Skeletal muscle satellite cell (primary cell): ENCODE measurements around the gene PSME3.
"Not testable (repeated sequence)": the region's sequence is repeated elsewhere in the genome, so short reads cannot be mapped to it uniquely, and the experiment has no call there.

Experiments used
- H3K27me3 ChIP-seq: 2 replicates; pipeline ENCODE4 v1.7.0; 2013; ENCODE audit warnings: low read length; ENCODE audit not compliant: control insufficient read depth, insufficient read depth
- H3K36me3 ChIP-seq: 2 replicates; pipeline ENCODE4 v1.7.0; 2013; ENCODE audit warnings: mild to moderate bottlenecking, control low read depth, low read length; ENCODE audit not compliant: insufficient read depth
- H3K4me1 ChIP-seq: 2 replicates; pipeline ENCODE4 v1.7.0; 2013; ENCODE audit warnings: low read length; ENCODE audit not compliant: control insufficient read depth, insufficient read depth
- H3K4me2 ChIP-seq: 2 replicates; pipeline ENCODE4 v1.7.0; 2013; ENCODE audit warnings: mild to moderate bottlenecking, low read length
- H3K4me3 ChIP-seq: 2 replicates; pipeline ENCODE4 v1.7.0; 2013; ENCODE audit warnings: low read length
- H3K9ac ChIP-seq: 2 replicates; pipeline ENCODE4 v1.7.0; 2013; ENCODE audit warnings: mild to moderate bottlenecking, low read depth, low read length, moderate library complexity
- H3K9me3 ChIP-seq: replicated peaks from 2 replicates; pipeline ENCODE4 v1.7.0; 2013; ENCODE audit warnings: mild to moderate bottlenecking, control low read depth, low read length

The PSME3 gene

GRCh38 chr17:42868338-42868737 lies 35.1 kb downstream of the PSME3 start:
- H3K9ac ChIP-seq = no peak overlapping the region
- peaks cover 42% of the 10 kb centered on the region for H3K27me3 ChIP-seq
- peaks cover 4% of the 10 kb centered on the region for H3K9me3 ChIP-seq
- H3K4me3 ChIP-seq = no peak overlapping the region
- H3K4me1 ChIP-seq = no peaks in the 10 kb centered on the region
- H3K36me3 ChIP-seq = no peaks in the 10 kb centered on the region
- no peak overlapping the region for H3K4me2 ChIP-seq

DNA sequence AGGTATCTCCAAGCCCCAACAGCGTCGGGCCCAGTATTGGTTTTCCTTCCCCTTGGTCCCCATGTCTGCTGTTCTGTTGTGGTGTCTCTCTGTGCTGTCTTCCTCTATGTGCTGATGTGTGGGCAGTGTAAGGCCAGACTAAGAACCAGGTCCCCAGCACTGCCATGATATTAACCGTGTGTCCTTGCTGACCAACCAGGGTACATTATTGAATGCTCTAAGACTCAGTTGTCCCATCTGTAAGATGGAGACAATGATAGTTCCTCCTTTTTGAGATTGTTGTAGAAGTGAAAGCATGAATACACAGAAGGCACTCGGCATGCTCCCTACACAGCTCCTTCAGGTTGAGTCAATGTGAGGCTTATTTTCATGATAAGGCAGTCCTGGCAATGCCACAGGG lies 38.5 kb downstream of the PSME3 start:
- Histone ChIP-seq H3K36me3 (no peaks in the 10 kb centered on the region), H3K4me3 (no peak overlapping the region), H3K4me1 (no peaks in the 10 kb centered on the region), H3K4me2 (no peak overlapping the region), H3K9me3 (peaks cover 4% of the 10 kb centered on the region), H3K9ac (no peak overlapping the region), H3K27me3 (peaks cover 43% of the 10 kb centered on the region)

- Histone ChIP-seq H3K27me3 (peaks cover 45% of the 10 kb centered on the region), H3K36me3 (no peaks in the 10 kb centered on the region), H3K9ac (no peak overlapping the region)
These were observed 39.2 kb downstream of the PSME3 start for GRCh38 chr17:42872251-42872965.

GRCh38 chr17:42873315-42873714 lies 40.1 kb downstream of the PSME3 start:
- Histone ChIP-seq H3K27me3 (peaks cover 54% of the 10 kb centered on the region), H3K9me3 (peaks cover 4% of the 10 kb centered on the region), H3K36me3 (no peaks in the 10 kb centered on the region), H3K4me1 (no peaks in the 10 kb centered on the region), H3K4me3 (no peak overlapping the region), H3K9ac (no peak overlapping the region), H3K4me2 (no peak overlapping the region)

More at GRCh38 chr17:42872251-42872965, 39.2 kb downstream of the PSME3 start:
- H3K4me2 ChIP-seq = no peak overlapping the region
- H3K4me1 ChIP-seq = no peaks in the 10 kb centered on the region
- peaks cover 4% of the 10 kb centered on the region for H3K9me3 ChIP-seq
- H3K4me3 ChIP-seq = no peak overlapping the region

DNA sequence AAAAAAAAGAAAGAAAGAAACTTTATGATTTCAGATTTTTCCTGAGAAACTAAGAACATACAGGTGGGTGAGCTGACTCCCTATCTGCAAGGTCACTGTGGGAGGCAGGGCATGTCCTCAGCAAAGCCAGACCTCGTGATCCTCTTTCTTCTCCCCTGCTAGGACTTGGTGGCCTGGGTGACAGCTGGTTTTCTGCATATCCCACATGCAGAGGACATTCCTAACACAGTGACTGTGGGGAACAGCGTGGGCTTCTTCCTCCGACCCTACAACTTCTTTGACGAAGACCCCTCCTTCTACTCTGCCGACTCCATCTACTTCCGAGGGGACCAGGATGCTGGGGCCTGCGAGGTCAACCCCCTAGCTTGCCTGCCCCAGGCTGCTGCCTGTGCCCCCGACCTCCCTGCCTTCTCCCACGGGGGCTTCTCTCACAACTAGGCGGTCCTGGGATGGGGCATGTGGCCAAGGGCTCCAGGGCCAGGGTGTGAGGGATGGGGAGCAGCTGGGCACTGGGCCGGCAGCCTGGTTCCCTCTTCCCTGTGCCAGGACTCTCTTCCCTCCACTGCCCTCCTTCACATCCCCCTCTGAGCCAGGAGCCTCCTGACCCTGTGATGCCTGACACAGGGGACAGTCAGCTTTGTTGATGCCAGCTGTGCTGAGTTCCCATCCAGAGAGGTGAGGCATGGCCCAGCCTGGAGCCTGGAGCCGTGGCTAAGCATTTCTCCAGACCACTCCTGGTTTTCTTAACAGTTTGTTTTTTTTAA lies 40.9 kb downstream of the PSME3 start:
- H3K4me3 ChIP-seq, H3K36me3 ChIP-seq, H3K4me2 ChIP-seq, H3K4me1 ChIP-seq, H3K9me3 ChIP-seq, H3K9ac ChIP-seq: not testable (repeated sequence)
- H3K27me3 ChIP-seq = peaks cover 57% of the 10 kb centered on the region

DNA sequence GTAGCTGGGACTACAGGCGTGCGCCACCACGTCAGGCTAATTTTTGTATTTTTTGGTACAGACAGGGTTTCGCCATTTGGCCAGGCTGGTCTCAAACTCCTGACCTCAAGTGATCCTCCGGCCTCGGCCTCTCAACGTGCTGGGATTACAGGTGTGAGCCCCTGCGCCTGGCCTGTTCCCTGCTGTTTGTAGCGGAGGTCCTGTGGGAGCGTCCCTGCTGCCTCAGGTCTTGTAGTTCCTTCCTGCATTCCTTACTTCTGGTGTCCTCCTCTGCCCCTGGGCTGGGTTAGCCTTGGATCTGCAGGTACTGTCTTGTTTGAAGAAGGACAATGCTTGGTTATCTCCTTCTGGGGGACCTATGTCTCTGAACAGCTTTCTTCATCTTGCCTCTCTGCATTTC lies 43.8 kb downstream of the PSME3 start:
- Histone ChIP-seq H3K9ac (no peak overlapping the region), H3K4me2 (no peak overlapping the region), H3K36me3 (no peaks in the 10 kb centered on the region), H3K4me1 (no peaks in the 10 kb centered on the region), H3K27me3 (peaks cover 61% of the 10 kb centered on the region), H3K9me3 (no peaks in the 10 kb centered on the region), H3K4me3 (no peak overlapping the region)

GRCh38 chr17:42878123-42878880 lies 45.1 kb downstream of the PSME3 start:
- H3K9ac ChIP-seq = no peak overlapping the region
- H3K9me3 ChIP-seq = no peaks in the 10 kb centered on the region
- H3K4me1 ChIP-seq = no peaks in the 10 kb centered on the region
- peaks cover 59% of the 10 kb centered on the region for H3K27me3 ChIP-seq
- no peak overlapping the region for H3K4me2 ChIP-seq
- H3K4me3 ChIP-seq = no peak overlapping the region
- no peaks in the 10 kb centered on the region for H3K36me3 ChIP-seq

DNA sequence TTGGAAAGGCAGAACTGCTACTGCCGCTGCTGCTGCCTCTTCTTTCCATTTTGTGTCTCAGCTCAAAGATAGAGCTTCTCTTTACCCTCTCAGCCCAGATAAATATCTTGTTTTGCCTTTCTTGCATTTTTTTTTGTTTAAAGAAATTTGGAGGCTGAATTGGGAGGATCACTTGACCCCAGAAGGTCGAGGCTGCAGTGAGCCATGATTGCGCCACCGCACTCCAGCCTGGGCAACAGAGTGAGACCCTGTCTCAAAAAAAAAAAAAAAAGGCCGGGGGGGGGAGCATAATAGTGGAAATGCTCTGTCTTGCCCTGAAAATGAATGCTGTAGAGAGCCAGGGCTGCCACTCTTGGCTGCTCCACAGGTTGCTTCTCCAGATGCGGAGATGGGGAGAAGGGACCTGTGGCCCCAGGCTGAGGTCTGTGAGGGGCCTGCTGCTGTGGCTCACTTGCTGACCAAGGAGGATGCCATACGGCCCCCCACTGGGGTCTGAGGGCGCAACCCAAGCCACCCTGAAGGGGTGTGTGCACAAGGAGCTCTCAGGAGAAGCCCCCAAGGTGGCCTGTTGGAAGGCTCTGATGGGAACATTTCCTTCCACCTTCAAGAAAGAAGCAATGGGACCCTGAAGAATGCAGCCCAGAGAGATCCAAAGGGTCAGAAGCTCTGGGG lies 45.9 kb downstream of the PSME3 start:
- no peak overlapping the region for H3K9ac ChIP-seq
- H3K4me3 ChIP-seq = no peak overlapping the region
- H3K27me3 ChIP-seq = peaks cover 62% of the 10 kb centered on the region
- no peaks in the 10 kb centered on the region for H3K9me3 ChIP-seq
- H3K36me3 ChIP-seq = no peaks in the 10 kb centered on the region
- no peak overlapping the region for H3K4me2 ChIP-seq
- H3K4me1 ChIP-seq = no peaks in the 10 kb centered on the region

DNA sequence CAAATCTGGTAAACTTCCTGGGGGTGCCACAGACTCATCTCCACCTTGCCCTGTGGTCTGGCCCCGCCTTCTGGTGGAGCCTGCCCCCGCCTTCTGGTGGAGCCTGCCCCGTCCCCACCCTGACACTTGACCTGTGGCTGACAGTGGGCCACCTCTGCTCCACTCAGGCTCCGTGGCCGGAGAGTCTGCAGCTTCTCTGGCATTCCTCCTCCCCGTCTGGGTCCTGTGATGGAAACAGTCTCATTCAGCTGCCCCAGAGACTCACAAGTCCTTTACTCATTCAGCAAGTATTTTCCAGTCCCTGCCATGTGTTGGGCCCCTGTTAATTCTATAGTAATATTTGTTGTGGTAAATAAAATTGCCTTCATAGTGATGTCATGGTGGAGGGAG lies 46.4 kb downstream of the PSME3 start:
- no peaks in the 10 kb centered on the region for H3K36me3 ChIP-seq
- no peak overlapping the region for H3K9ac ChIP-seq
- H3K4me3 ChIP-seq = no peak overlapping the region
- peaks cover 58% of the 10 kb centered on the region for H3K27me3 ChIP-seq
- H3K9me3 ChIP-seq = no peaks in the 10 kb centered on the region
- no peak overlapping the region for H3K4me2 ChIP-seq
- no peaks in the 10 kb centered on the region for H3K4me1 ChIP-seq

DNA sequence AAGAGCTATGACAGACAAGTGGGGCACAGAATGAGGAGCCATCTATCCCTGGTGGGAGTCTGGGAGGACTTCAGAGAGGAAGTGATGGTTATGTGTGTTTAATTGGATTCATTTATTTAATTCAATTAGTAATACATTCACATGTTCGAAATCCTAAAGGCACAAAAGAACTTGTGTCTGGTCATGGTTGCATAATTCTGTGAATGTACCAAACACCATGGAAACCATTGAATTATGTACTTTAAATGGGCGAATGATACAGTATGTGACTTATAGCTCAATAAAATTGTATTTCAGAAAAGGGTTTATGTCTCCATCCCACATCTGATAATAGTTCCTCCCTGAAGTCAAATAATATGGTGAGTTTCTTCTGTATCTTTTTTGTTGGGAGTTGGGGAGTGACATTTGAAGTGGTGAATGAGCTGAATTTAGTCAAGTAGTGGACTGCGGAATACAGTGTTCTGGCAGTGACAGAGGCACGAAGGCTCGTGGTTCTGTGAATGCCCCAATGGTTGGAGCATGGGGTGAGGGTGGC lies 47.6 kb downstream of the PSME3 start:
- no peak overlapping the region for H3K4me2 ChIP-seq
- H3K4me3 ChIP-seq = no peak overlapping the region
- H3K4me1 ChIP-seq = no peaks in the 10 kb centered on the region
- H3K9me3 ChIP-seq = no peaks in the 10 kb centered on the region
- peaks cover 58% of the 10 kb centered on the region for H3K27me3 ChIP-seq
- H3K36me3 ChIP-seq = no peaks in the 10 kb centered on the region
- no peak overlapping the region for H3K9ac ChIP-seq

GRCh38 chr17:42881706-42882105 lies 48.5 kb downstream of the PSME3 start:
- H3K4me2 ChIP-seq, H3K9ac ChIP-seq, H3K36me3 ChIP-seq, H3K4me1 ChIP-seq, H3K9me3 ChIP-seq, H3K4me3 ChIP-seq: not testable (repeated sequence)
- H3K27me3 ChIP-seq = peaks cover 56% of the 10 kb centered on the region
